Sigmoid colon (tissue), 4 donors: ENCODE measurements around the gene LMO7.

Source experiments
- CTCF ChIP-seq, 4 experiments: fragments of 450-650 bp in 3 of 4; fragments of 200-600 bp in 1 of 4; IDR thresholded peaks; one replicate each; pipeline ENCODE4 v1.5.1; 2016 to 2019; ENCODE audit warnings: antibody characterized with exemption in 4 of 4, mild to moderate bottlenecking in 3 of 4, moderate library complexity in 2 of 4
- EP300 ChIP-seq, 4 donors: sonication (generic); formaldehyde crosslinking; IDR thresholded peaks; one replicate each; pipeline ENCODE4 v1.6.1; 2017; ENCODE audit warnings: antibody characterized with exemption in 4 of 4
- POLR2A ChIP-seq, 2 donors: fragments of 450-650 bp; IDR thresholded peaks; one replicate each; pipeline ENCODE4 v1.6.1; 2016; ENCODE audit warnings: antibody characterized with exemption in 2 of 2, mild to moderate bottlenecking in 2 of 2, moderate library complexity in 2 of 2

- no peak for TF ChIP-seq CTCF (IDR thresholded peaks at IDR 0.05)
- no peak for TF ChIP-seq POLR2A (IDR thresholded peaks at IDR 0.05)
- TF ChIP-seq EP300 (IDR thresholded peaks at IDR 0.05): no peak
Measured at GRCh38 chr13:75648446-75648845, 12.3 kb downstream of the LMO7 start.
